ENCODE data around the gene ATG5. TPM values are rescaled to one million over a fixed set of nuclear protein-coding genes. Genes with fewer than 3 reads are reported as not detected.

Gene ATG5
- total RNA-seq, 2 donors from 2014 or later, result 28.4 to 30.1 TPM

DNA sequence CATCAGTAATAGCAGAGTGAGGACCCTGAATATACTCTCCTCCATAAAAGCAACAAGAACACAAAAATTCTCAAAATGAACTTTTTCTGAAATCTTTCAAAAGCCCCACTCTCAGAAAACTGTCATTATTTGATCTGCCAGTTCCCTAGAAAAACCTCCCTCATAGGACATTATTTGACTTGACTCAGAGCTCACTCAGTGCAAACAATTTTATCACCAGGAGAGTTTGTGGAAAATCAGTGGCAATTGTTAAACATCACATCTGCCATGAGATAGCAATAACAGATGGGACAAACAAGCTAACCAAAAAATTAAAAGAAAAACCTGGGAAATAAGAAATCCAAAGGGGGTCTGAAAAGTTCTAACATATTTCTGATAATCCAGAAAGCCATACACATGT lies 100.0 kb downstream of the ATG5 start:
- Histone ChIP-seq H3K4me3 (no peak overlapping the region), H3K4me1 (ENCODE audit: control insufficient read depth in 1 of 2, low read depth in 2 of 2) (peaks cover 0 to 3% of the 10 kb centered on the region in 2 donors), H3K27ac (no peak overlapping the region), H3K36me3 (no peaks in the 10 kb centered on the region), H3K27me3 (replicated peaks; ENCODE audit: insufficient read depth) (no peaks in the 10 kb centered on the region), H3K9me3 (no peaks in the 10 kb centered on the region)
- DNase-seq (ENCODE audit: low spot score), result no peak
- TF ChIP-seq, protein P1, sequence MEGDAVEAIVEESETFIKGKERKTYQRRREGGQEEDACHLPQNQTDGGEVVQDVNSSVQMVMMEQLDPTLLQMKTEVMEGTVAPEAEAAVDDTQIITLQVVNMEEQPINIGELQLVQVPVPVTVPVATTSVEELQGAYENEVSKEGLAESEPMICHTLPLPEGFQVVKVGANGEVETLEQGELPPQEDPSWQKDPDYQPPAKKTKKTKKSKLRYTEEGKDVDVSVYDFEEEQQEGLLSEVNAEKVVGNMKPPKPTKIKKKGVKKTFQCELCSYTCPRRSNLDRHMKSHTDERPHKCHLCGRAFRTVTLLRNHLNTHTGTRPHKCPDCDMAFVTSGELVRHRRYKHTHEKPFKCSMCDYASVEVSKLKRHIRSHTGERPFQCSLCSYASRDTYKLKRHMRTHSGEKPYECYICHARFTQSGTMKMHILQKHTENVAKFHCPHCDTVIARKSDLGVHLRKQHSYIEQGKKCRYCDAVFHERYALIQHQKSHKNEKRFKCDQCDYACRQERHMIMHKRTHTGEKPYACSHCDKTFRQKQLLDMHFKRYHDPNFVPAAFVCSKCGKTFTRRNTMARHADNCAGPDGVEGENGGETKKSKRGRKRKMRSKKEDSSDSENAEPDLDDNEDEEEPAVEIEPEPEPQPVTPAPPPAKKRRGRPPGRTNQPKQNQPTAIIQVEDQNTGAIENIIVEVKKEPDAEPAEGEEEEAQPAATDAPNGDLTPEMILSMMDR (IDR thresholded peaks at IDR 0.05), result no peak
- no peak for ATAC-seq (ENCODE audit: insufficient number of reproducible peaks, low FRiP score, low read depth)

DNA sequence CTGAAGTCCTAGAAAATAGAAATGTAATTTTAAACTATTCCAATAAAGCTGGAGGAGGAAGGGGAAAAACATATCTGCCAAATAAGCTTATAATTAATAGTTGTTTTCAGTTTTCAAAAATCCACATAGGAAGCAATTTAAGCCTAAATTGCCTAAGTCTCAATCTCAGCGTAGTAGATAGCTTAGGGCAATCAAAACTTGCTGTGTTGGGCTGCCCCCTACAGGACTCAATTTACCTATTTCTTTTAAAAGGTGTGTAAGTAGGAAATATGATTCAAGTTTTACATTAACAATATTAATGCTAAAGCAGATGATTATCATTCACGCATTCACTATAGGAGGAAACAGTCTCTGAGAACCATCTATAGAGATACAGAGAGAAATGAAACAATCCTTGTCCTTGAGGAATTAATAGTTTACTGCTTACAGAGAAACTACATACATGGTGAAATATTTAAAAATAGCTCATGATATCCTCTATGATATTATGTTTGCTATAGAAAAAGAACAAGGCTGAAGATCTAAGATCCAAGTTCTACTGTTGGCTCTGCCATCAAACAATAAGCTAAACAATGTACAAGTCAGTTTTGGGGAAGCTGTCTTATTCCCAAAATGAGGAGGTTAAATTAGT lies 102.1 kb downstream of the ATG5 start:
- peaks cover 0 to 3% of the 10 kb centered on the region in 2 donors for H3K4me1 ChIP-seq (ENCODE audit: control insufficient read depth in 1 of 2, low read depth in 2 of 2)
- ATAC-seq (ENCODE audit: insufficient number of reproducible peaks, low FRiP score, low read depth) (no peak), DNase-seq (ENCODE audit: low spot score) (no peak)
- TF ChIP-seq, protein P1 (IDR thresholded peaks at IDR 0.05), result no peak
- H3K27me3 ChIP-seq (replicated peaks; ENCODE audit: insufficient read depth), result no peaks in the 10 kb centered on the region
- H3K36me3 ChIP-seq, result no peaks in the 10 kb centered on the region
- H3K9me3 ChIP-seq, result no peaks in the 10 kb centered on the region
- H3K27ac ChIP-seq, result no peak overlapping the region
- no peak overlapping the region for H3K4me3 ChIP-seq

DNA sequence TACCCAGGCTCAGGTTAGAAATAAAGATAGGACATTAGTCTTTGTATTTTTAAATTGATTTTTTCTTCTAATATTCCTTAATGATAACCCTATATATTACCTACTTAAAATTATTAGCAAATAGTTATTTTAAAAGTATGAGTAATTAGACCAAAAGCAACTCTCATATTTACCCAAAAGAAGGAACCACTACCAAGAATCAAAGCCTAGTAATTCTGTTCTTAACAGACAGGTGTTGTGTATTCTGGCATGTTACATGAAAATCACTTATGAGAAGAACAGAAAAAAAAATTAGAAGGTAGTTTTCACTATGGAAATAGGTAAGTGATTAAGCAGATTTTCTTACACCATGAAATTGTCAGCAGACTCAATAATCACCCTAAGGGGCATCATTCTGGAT lies 105.1 kb downstream of the ATG5 start:
- H3K27me3 ChIP-seq (replicated peaks; ENCODE audit: insufficient read depth), result no peaks in the 10 kb centered on the region
- no peak for ATAC-seq (ENCODE audit: insufficient number of reproducible peaks, low FRiP score, low read depth)
- no peaks in the 10 kb centered on the region for H3K9me3 ChIP-seq
- H3K4me3 ChIP-seq, result no peak overlapping the region
- H3K36me3 ChIP-seq, result no peaks in the 10 kb centered on the region
- TF ChIP-seq, protein P1 (IDR thresholded peaks at IDR 0.05), result no peak
- no peak for DNase-seq (ENCODE audit: low spot score)
- no peak overlapping the region for H3K27ac ChIP-seq
- no peaks in the 10 kb centered on the region for H3K4me1 ChIP-seq (ENCODE audit: control insufficient read depth in 1 of 2, low read depth in 2 of 2)

DNA sequence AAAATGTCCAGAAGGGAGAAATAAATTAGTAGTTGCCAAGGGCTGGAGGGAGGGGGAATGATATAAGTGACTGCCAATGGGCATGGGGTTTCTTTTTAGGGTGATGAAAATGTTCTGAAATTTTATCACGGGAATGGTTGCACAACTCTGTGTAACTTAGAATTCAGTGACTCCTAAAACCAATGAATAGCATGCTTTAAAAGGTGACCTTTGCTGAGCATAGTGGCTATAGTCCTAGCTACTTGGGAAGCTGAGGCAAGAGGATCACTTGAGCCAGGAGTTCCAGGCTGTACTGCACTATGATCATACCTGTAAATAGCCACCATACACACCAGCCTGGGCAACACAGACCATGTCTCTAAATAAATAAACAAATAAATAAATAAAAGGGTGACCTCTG lies 109.0 kb downstream of the ATG5 start:
- no peaks in the 10 kb centered on the region for H3K9me3 ChIP-seq
- ATAC-seq (ENCODE audit: insufficient number of reproducible peaks, low FRiP score, low read depth), result no peak
- no peaks in the 10 kb centered on the region for H3K27me3 ChIP-seq (replicated peaks; ENCODE audit: insufficient read depth)

DNA sequence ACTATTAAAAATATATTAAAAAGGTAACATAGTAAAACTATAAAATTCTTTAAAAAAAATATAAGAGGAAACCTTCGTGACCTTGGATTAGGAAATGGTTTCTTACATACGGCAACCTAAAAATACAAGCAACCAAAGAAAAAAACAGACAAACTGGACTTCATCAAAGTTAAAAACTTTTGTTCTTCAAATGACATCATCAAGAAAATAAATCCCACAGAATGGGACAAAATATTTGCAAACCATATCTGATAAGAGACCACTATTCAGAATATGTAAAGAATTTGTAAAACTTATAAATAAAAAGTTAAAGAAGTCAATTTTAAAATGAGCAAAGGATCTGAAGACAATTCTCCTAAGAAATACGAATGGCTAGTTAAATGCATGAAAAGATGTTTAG lies 110.0 kb downstream of the ATG5 start:
- ATAC-seq (ENCODE audit: insufficient number of reproducible peaks, low FRiP score, low read depth), result no peak
- no peak overlapping the region for H3K4me3 ChIP-seq
- H3K27me3 ChIP-seq (replicated peaks; ENCODE audit: insufficient read depth), result no peaks in the 10 kb centered on the region
- no peak for DNase-seq (ENCODE audit: low spot score)
- TF ChIP-seq, protein P1 (IDR thresholded peaks at IDR 0.05), result no peak
- no peak overlapping the region for H3K27ac ChIP-seq
- H3K36me3 ChIP-seq, result no peaks in the 10 kb centered on the region
- no peaks in the 10 kb centered on the region for H3K4me1 ChIP-seq (ENCODE audit: control insufficient read depth in 1 of 2, low read depth in 2 of 2)
- no peaks in the 10 kb centered on the region for H3K9me3 ChIP-seq

More for the DNA sequence above, 109.0 kb downstream of the ATG5 start:
- no peak for DNase-seq (ENCODE audit: low spot score)
- Histone ChIP-seq H3K4me3 (no peak overlapping the region), H3K27ac (no peak overlapping the region), H3K4me1 (ENCODE audit: control insufficient read depth in 1 of 2, low read depth in 2 of 2) (no peaks in the 10 kb centered on the region), H3K36me3 (no peaks in the 10 kb centered on the region)
- TF ChIP-seq, protein P1 (IDR thresholded peaks at IDR 0.05), result no peak
